Effector memory CD4-positive, alpha-beta T cell (primary cell): ENCODE measurements around the gene ZNF366.

Experiments
- DNase-seq, 3 donors: peaks; one replicate each; pipeline ENCODE4 v3.0.0-alpha.2; 2020
- H3K27ac ChIP-seq: 2 replicates; pipeline ENCODE4 v1.7.0; 2013; ENCODE audit warnings: mild to moderate bottlenecking, low read length, moderate library complexity; ENCODE audit not compliant: insufficient read depth, poor library complexity, severe bottlenecking
- H3K27me3 ChIP-seq: replicated peaks from 2 replicates; pipeline ENCODE4 v1.7.0; 2013; ENCODE audit warnings: mild to moderate bottlenecking, low read length; ENCODE audit not compliant: insufficient read depth, control insufficient read depth, poor library complexity, severe bottlenecking
- H3K36me3 ChIP-seq: 2 replicates; pipeline ENCODE4 v1.7.0; 2013; ENCODE audit warnings: mild to moderate bottlenecking, low read length, moderate library complexity; ENCODE audit not compliant: control insufficient read depth, insufficient read depth
- H3K4me1 ChIP-seq: 2 replicates; pipeline ENCODE4 v1.7.0; 2013; ENCODE audit warnings: low read length, mild to moderate bottlenecking; ENCODE audit not compliant: control insufficient read depth, insufficient read depth, poor library complexity, severe bottlenecking
- H3K4me3 ChIP-seq: 2 replicates; pipeline ENCODE4 v1.7.0; 2013; ENCODE audit warnings: low read length, low read depth, mild to moderate bottlenecking; ENCODE audit not compliant: insufficient read depth, poor library complexity, severe bottlenecking
- H3K9me3 ChIP-seq: 2 replicates; pipeline ENCODE4 v1.7.0; 2013; ENCODE audit warnings: mild to moderate bottlenecking, low read length, moderate library complexity; ENCODE audit not compliant: control insufficient read depth

Gene ZNF366

GRCh38 chr5:72522607-72523006 is 15.4 kb upstream of the ZNF366 start:
- no peak for DNase-seq
- H3K4me3 ChIP-seq, result no peak overlapping the region
- H3K4me1 ChIP-seq, result no peaks in the 10 kb centered on the region
- H3K9me3 ChIP-seq, result no peaks in the 10 kb centered on the region
- no peak overlapping the region for H3K27ac ChIP-seq
- no peaks in the 10 kb centered on the region for H3K27me3 ChIP-seq
- H3K36me3 ChIP-seq, result no peaks in the 10 kb centered on the region

GRCh38 chr5:72519111-72519510 is 11.9 kb upstream of the ZNF366 start:
- Histone ChIP-seq H3K36me3 (no peaks in the 10 kb centered on the region), H3K27me3 (no peaks in the 10 kb centered on the region), H3K9me3 (no peaks in the 10 kb centered on the region), H3K4me3 (no peak overlapping the region), H3K4me1 (no peaks in the 10 kb centered on the region), H3K27ac (no peak overlapping the region)
- no peak for DNase-seq

DNA sequence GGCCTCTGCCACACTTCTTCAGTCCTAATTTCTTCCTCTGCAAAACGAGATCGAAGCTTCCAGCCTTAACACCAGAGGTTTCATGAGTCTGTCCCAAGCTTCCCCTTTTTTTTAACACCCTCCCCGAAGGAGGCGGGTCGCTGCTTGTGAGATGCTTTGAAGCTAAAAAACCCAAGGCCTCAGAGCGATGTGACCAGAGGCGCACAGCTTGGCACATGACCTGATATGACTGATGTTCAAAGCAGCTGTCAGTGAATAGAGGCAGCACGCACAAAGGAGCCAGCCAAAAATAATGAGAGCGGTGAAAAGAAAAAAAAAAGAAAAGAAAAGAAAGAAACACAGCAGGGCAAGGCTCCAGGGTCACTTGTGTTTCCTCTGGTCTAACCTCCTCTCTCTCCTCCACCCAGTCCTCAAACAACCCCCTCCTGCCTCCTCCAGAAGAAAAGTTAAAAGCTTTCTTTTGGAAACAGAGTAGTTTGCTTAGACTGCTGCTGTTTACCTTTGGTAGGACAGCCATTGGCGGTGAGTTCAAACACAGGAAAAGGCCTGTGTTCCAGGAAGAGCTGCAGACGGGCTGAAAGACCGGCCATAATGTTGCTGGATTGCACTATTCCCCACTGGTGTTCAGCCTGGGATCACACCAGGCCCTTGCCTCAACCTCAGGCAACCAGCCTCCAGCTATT is 10.9 kb upstream of the ZNF366 start:
- Histone ChIP-seq H3K4me3 (no peak overlapping the region), H3K27ac (no peak overlapping the region), H3K4me1 (no peaks in the 10 kb centered on the region), H3K9me3 (no peaks in the 10 kb centered on the region), H3K27me3 (no peaks in the 10 kb centered on the region), H3K36me3 (no peaks in the 10 kb centered on the region)
- DNase-seq, result no peak

- H3K27ac ChIP-seq, result no peak overlapping the region
- H3K9me3 ChIP-seq, result no peaks in the 10 kb centered on the region
- no peaks in the 10 kb centered on the region for H3K27me3 ChIP-seq
- H3K36me3 ChIP-seq, result no peaks in the 10 kb centered on the region
- H3K4me1 ChIP-seq, result no peaks in the 10 kb centered on the region
- no peak overlapping the region for H3K4me3 ChIP-seq
- no peak for DNase-seq
Measured at GRCh38 chr5:72516916-72517315, 9.7 kb upstream of the ZNF366 start.

- H3K4me1 ChIP-seq, result no peaks in the 10 kb centered on the region
- no peaks in the 10 kb centered on the region for H3K9me3 ChIP-seq
Measured at GRCh38 chr5:72515211-72515610, 8.0 kb upstream of the ZNF366 start.

GRCh38 chr5:72512593-72512860 is 5.3 kb upstream of the ZNF366 start:
- Histone ChIP-seq H3K9me3 (no peaks in the 10 kb centered on the region), H3K27me3 (no peaks in the 10 kb centered on the region), H3K4me1 (no peaks in the 10 kb centered on the region)

More at GRCh38 chr5:72515211-72515610, 8.0 kb upstream of the ZNF366 start:
- Histone ChIP-seq H3K36me3 (no peaks in the 10 kb centered on the region), H3K27me3 (no peaks in the 10 kb centered on the region), H3K27ac (no peak overlapping the region), H3K4me3 (no peak overlapping the region)
- no peak for DNase-seq

DNA sequence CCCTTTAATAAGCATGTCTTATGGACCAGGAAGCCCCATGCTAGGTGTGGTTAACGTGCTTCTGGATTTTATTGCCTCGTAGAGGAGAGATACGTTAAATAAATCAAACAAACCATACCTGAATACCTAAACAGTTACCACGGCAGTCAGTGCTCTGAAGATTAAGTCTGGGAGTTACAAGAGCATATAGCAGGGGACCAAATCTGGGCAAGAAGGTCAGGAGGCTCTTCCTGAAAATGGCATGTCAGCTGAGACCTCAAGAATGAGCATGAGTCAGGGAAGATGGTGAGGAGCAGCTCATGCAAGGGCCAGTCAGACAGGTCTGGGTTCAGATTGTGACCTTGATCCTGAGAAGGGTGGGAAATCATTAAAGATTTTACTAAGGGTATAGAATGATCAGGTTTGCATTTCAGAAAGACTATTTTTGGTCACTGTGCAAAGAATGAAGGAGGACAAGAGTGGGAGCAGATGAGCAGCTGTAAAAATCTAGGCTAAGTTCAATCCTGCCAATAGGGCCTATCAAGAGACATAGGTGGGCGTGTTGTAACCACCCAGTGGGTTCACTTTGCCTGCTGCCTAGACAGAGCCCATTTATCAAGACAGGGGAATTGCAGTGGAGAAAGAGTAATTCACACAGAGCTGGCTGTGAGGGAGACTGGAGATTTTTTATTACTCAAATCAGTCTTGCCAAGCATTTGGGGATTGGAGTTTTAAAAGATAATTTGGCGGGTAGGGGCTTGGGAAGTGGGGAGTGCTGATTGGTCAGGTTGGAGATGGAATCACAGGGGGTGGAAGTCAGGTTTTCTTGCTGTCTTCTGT is 4.8 kb upstream of the ZNF366 start:
- no peak overlapping the region for H3K4me3 ChIP-seq
- H3K27me3 ChIP-seq, result no peaks in the 10 kb centered on the region
- H3K4me1 ChIP-seq, result no peaks in the 10 kb centered on the region
- H3K36me3 ChIP-seq, result no peaks in the 10 kb centered on the region
- no peak for DNase-seq
- H3K27ac ChIP-seq, result no peak overlapping the region
- H3K9me3 ChIP-seq, result no peaks in the 10 kb centered on the region

More at GRCh38 chr5:72512593-72512860, 5.3 kb upstream of the ZNF366 start:
- H3K36me3 ChIP-seq, result no peaks in the 10 kb centered on the region
- no peak overlapping the region for H3K4me3 ChIP-seq
- no peak overlapping the region for H3K27ac ChIP-seq
- DNase-seq, result no peak

- Histone ChIP-seq H3K36me3 (no peaks in the 10 kb centered on the region), H3K4me1 (no peaks in the 10 kb centered on the region), H3K27me3 (no peaks in the 10 kb centered on the region), H3K27ac (no peak overlapping the region), H3K4me3 (no peak overlapping the region), H3K9me3 (no peaks in the 10 kb centered on the region)
- DNase-seq, result no peak
Measured at GRCh38 chr5:72511366-72511765, 4.2 kb upstream of the ZNF366 start.

GRCh38 chr5:72510610-72511181 is 3.5 kb upstream of the ZNF366 start:
- no peak for DNase-seq
- Histone ChIP-seq H3K9me3 (no peaks in the 10 kb centered on the region), H3K4me1 (no peaks in the 10 kb centered on the region), H3K27ac (no peak overlapping the region), H3K36me3 (no peaks in the 10 kb centered on the region), H3K27me3 (no peaks in the 10 kb centered on the region), H3K4me3 (no peak overlapping the region)

DNA sequence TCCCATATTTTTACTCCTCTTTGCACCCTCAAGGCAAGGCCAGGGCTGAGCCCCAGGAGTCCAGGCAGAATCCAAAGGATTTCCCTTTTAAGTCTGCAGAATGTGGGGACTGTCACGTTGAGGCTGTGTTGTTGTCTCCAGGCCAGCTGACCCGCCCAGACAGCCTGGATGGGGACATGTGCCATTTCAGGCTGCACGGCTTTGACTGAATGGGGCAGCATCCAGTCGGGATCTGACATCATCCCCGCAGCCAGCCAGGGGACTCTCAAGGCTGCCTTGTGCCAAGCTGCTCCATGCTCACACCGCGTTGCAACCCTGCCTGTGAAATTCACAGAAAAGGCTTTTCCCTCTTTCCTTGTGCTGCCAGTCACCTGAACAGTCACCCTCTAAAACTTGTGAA is 2.2 kb upstream of the ZNF366 start:
- Histone ChIP-seq H3K4me3 (no peak overlapping the region), H3K4me1 (no peaks in the 10 kb centered on the region), H3K36me3 (no peaks in the 10 kb centered on the region), H3K27ac (no peak overlapping the region), H3K9me3 (no peaks in the 10 kb centered on the region), H3K27me3 (no peaks in the 10 kb centered on the region)
- DNase-seq, result no peak
